PC-9 (cell line): Measurements from ENCODE around the gene KIF16B. TPM values are rescaled to one million over a fixed set of nuclear protein-coding genes. Genes with fewer than 3 reads are reported as not detected.

Experiments
- BruUV-seq: library from RNA; stranded (reverse); fragments of 400-500 nt; replicated peaks from 2 replicates; lab custom pipeline; 2021; lab: Mats Ljungman, UMichigan
- CTCF ChIA-PET: fragments of 300-600 bp; sonication (Branson Sonifier 250); formaldehyde crosslinking; loops from one replicate; lab custom pipeline; 2022; ENCODE audit warnings: antibody characterized with exemption; lab: Charles Lee
- POLR2A ChIA-PET: fragments of 300-600 bp; sonication (Branson Sonifier 250); formaldehyde crosslinking; loops from one replicate; lab custom pipeline; 2022; ENCODE audit warnings: antibody characterized with exemption; ENCODE audit not compliant: unreplicated experiment; lab: Charles Lee
- DNase-seq, 2 experiments: peaks; one replicate each; pipeline versions ENCODE4 v3.0.0 to v3.0.0-alpha.2; 2015 to 2022; ENCODE audit warnings: mixed read lengths in 1 of 2
- H2AFZ ChIP-seq: fragments of 200-600 bp; sonication (generic); 2 replicates; pipeline ENCODE4 v1.8.1; 2017; ENCODE audit warnings: antibody characterized with exemption
- H3F3A ChIP-seq: fragments of 200-600 bp; sonication (generic); 2 replicates; pipeline ENCODE4 v1.8.1; 2017; ENCODE audit warnings: antibody characterized with exemption, mild to moderate bottlenecking, low read depth; ENCODE audit not compliant: insufficient read depth
- H3K27ac ChIP-seq: fragments of 200-600 bp; sonication (generic); 2 replicates; pipeline ENCODE4 v1.6.1; 2016; ENCODE audit warnings: mixed run types
- H3K27me3 ChIP-seq: fragments of 200-600 bp; sonication (generic); 2 replicates; pipeline ENCODE4 v1.6.1; 2016; ENCODE audit warnings: low read depth, mixed run types; ENCODE audit not compliant: insufficient read depth
- H3K36me3 ChIP-seq: fragments of 200-600 bp; sonication (generic); 2 replicates; pipeline ENCODE4 v1.6.1; 2016; ENCODE audit warnings: low read depth, mixed run types
- H3K4me1 ChIP-seq: fragments of 200-600 bp; sonication (generic); replicated peaks from 2 replicates; pipeline ENCODE4 v1.6.1; 2016; ENCODE audit warnings: mixed run types; ENCODE audit not compliant: insufficient read depth
- H3K4me2 ChIP-seq: fragments of 200-600 bp; sonication (generic); 2 replicates; pipeline ENCODE4 v1.6.1; 2017; ENCODE audit warnings: mixed run types
- H3K4me3 ChIP-seq: fragments of 200-600 bp; sonication (generic); 2 replicates; pipeline ENCODE4 v1.6.1; 2016; ENCODE audit warnings: mixed run types
- H3K79me2 ChIP-seq: fragments of 200-600 bp; sonication (generic); 2 replicates; pipeline ENCODE4 v1.6.1; 2017; ENCODE audit warnings: low read depth, mixed run types
- H3K9me2 ChIP-seq: fragments of 200-600 bp; sonication (generic); 2 replicates; pipeline ENCODE4 v1.8.1; 2017; ENCODE audit warnings: mild to moderate bottlenecking; ENCODE audit not compliant: insufficient read depth
- H3K9me3 ChIP-seq: fragments of 200-600 bp; sonication (generic); 2 replicates; pipeline ENCODE4 v1.8.1; 2016; ENCODE audit warnings: low read depth; ENCODE audit not compliant: insufficient read depth
- H4K20me1 ChIP-seq: fragments of 200-600 bp; sonication (generic); 2 replicates; pipeline ENCODE4 v1.8.1; 2017; ENCODE audit not compliant: insufficient read depth
- CTCF ChIP-seq: fragments of 200-600 bp; sonication (generic); conservative IDR thresholded peaks from 2 replicates; pipeline ENCODE4 v1.6.1; 2017; ENCODE audit warnings: mixed run types, antibody characterized with exemption, mild to moderate bottlenecking, moderate library complexity
- EZH2 ChIP-seq: fragments of 200-600 bp; sonication (generic); IDR thresholded peaks from 2 replicates; pipeline ENCODE4 v1.8.0; 2017; ENCODE audit warnings: antibody characterized with exemption, low read depth
- intact Hi-C: fragments of 100-400 bp; cut with micrococcal nuclease; formaldehyde crosslinking; loops from one replicate; pipeline ENCODE4 v1.10.0; 2022; ENCODE audit not compliant: unreplicated experiment
- total RNA-seq: library from RNA; stranded (reverse); gene quantifications from 2 replicates; pipeline ENCODE4 v1.2.3, GENCODE V29; 2021

The KIF16B gene
- total RNA-seq, 1 experiment from 2014 or later: 17.6 TPM

GRCh38 chr20:16563066-16563806 is 10.0 kb downstream of the KIF16B start:
- CTCF ChIA-PET: interaction anchor here (0.6 kb wide), 1 partner anchor 663 kb away, joined by 3 read pairs; no protein-coding TSS in a partner anchor
- Histone ChIP-seq H2AFZ (no peak overlapping the region), H4K20me1 (no peaks in the 10 kb centered on the region), H3K79me2 (no peaks in the 10 kb centered on the region), H3K4me3 (no peak overlapping the region), H3K4me1 (no peaks in the 10 kb centered on the region), H3K27me3 (no peaks in the 10 kb centered on the region), H3K9me3 (no peaks in the 10 kb centered on the region), H3F3A (0 out of 2 replicates have a peak, but pooled peaks cover 6% of the 10 kb centered on the region), H3K4me2 (no peak overlapping the region), H3K36me3 (no peaks in the 10 kb centered on the region), H3K9me2 (no peaks in the 10 kb centered on the region), H3K27ac (no peak overlapping the region)
- POLR2A ChIA-PET: no interaction called here
- no peak for TF ChIP-seq EZH2
- TF ChIP-seq CTCF: no peak
- no peak for DNase-seq
- no TSS peak for BruUV-seq
- intact Hi-C loops: no loop called here

GRCh38 chr20:16562259-16562658 is 11.0 kb downstream of the KIF16B start:
- H3K27me3 ChIP-seq: no peaks in the 10 kb centered on the region
- no peak for TF ChIP-seq EZH2
- no peak for TF ChIP-seq CTCF
- no peaks in the 10 kb centered on the region for H3K4me1 ChIP-seq
- no peak for DNase-seq
- H4K20me1 ChIP-seq: no peaks in the 10 kb centered on the region
- no peaks in the 10 kb centered on the region for H3K36me3 ChIP-seq
- intact Hi-C loops: no loop called here
- 0 out of 2 replicates have a peak, but pooled peaks cover 6% of the 10 kb centered on the region for H3F3A ChIP-seq
- no peak overlapping the region for H3K27ac ChIP-seq
- H3K4me3 ChIP-seq: no peak overlapping the region
- no peaks in the 10 kb centered on the region for H3K9me3 ChIP-seq
- H3K79me2 ChIP-seq: no peaks in the 10 kb centered on the region
- BruUV-seq: no TSS peak
- POLR2A ChIA-PET: no interaction called here
- no peak overlapping the region for H2AFZ ChIP-seq
- CTCF ChIA-PET: no interaction called here
- no peaks in the 10 kb centered on the region for H3K9me2 ChIP-seq
- H3K4me2 ChIP-seq: no peak overlapping the region

GRCh38 chr20:16560661-16561060 is 12.6 kb downstream of the KIF16B start:
- H3K27ac ChIP-seq: no peak overlapping the region
- H3K9me3 ChIP-seq: no peaks in the 10 kb centered on the region
- TF ChIP-seq CTCF (no peak), EZH2 (no peak)
- no peaks in the 10 kb centered on the region for H4K20me1 ChIP-seq
- H3K4me2 ChIP-seq: no peak overlapping the region
- no peaks in the 10 kb centered on the region for H3K9me2 ChIP-seq
- intact Hi-C loops: no loop called here
- H3F3A ChIP-seq: peaks cover 6% of the 10 kb centered on the region; the same call in 1 of the 2 replicates
- CTCF ChIA-PET: no interaction called here
- H3K27me3 ChIP-seq: no peaks in the 10 kb centered on the region
- POLR2A ChIA-PET: interaction anchor here (0.6 kb wide), 1 partner anchor 177 kb away, joined by 3 read pairs; no protein-coding TSS in a partner anchor
- DNase-seq: no peak
- H3K4me3 ChIP-seq: no peak overlapping the region
- peaks cover 11% of the 10 kb centered on the region for H3K4me1 ChIP-seq
- no peak overlapping the region for H2AFZ ChIP-seq
- H3K79me2 ChIP-seq: peaks cover 4% of the 10 kb centered on the region; the same call in 1 of the 2 replicates
- no peaks in the 10 kb centered on the region for H3K36me3 ChIP-seq
- no TSS peak for BruUV-seq
